ENCODE data around the gene TMEM209. TPM values are rescaled to one million over a fixed set of nuclear protein-coding genes. Genes with fewer than 3 reads are reported as not detected.
"Not testable (repeated sequence)": the region's sequence is repeated elsewhere in the genome, so short reads cannot be mapped to it uniquely, and the experiment has no call there.

Gene TMEM209
- 10 to 100 TPM; 15.1 to 22.3 (median 20.5) TPM for polyA plus RNA-seq (ENCODE audit: insufficient read depth in 1 of 5, insufficient read length in 5 of 5, low replicate concordance in 1 of 5)
- long read RNA-seq, donor 1, transcript TMEM209-201 (15 exons, 3,545 nt), result major isoform, 7 of 7 reads
- long read RNA-seq, donor 1, partial matches to known transcripts, result 0 of 7 reads
- long read RNA-seq, donor 1, other reads (novel, unspliced or antisense), result 0 of 7 reads
- long read RNA-seq, donor 2, result 0 reads
- long read RNA-seq, donor 3, partial matches to known transcripts, result 0 of 1 reads
- long read RNA-seq, donor 3, other reads (novel, unspliced or antisense), result 0 of 1 reads
- long read RNA-seq, donor 4, result 0 reads
- long read RNA-seq, donor 5, result 0 reads
- long read RNA-seq, donor 6, transcript TMEM209-201 (15 exons, 3,545 nt), result major isoform, 5 of 5 reads
- long read RNA-seq, donor 6, partial matches to known transcripts, result 0 of 5 reads
- long read RNA-seq, donor 6, other reads (novel, unspliced or antisense), result 0 of 5 reads
- long read RNA-seq, donor 7, transcript TMEM209-201 (15 exons, 3,545 nt), result major isoform, 5 of 5 reads
- long read RNA-seq, donor 7, partial matches to known transcripts, result 0 of 5 reads
- long read RNA-seq, donor 7, other reads (novel, unspliced or antisense), result 0 of 5 reads
- long read RNA-seq, donor 8, result 0 reads

- DNase-seq, result peak; percentile 96 to 98
These were observed at the start of gene TMEM209 for GRCh38 chr7:130205084-130205947. Gene TMEM209, minus strand, starts transcription at chr7:130205406. Its CDS starts 31 bp downstream, at chr7:130205375.

GRCh38 chr7:130254555-130254954, 49.3 kb upstream of the TMEM209 start:
- no peak for DNase-seq

- not testable (repeated sequence) for DNase-seq
These were observed 44.4 kb upstream of the TMEM209 start for GRCh38 chr7:130249626-130250025.

- DNase-seq, result not testable (repeated sequence)
These were observed 43.6 kb upstream of the TMEM209 start for GRCh38 chr7:130248842-130249241.

DNA sequence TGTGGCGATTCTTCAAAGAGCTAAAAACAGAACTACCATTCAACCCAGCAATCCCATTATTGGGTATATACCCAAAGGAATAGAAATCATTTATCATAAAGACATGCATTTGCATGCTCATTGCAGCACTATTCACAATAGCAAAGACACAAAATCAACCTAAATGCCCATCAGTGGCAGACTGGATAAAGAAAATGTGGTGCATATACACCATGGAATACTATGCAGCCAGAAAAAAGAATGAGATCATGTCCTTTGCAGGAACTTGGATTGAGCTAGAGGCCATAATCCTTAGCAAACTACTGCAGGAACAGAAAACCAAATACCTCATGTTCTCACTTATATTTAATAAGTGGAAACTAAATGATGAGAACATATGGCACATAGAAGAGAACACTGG, 41.3 kb upstream of the TMEM209 start:
- not testable (repeated sequence) for DNase-seq

DNA sequence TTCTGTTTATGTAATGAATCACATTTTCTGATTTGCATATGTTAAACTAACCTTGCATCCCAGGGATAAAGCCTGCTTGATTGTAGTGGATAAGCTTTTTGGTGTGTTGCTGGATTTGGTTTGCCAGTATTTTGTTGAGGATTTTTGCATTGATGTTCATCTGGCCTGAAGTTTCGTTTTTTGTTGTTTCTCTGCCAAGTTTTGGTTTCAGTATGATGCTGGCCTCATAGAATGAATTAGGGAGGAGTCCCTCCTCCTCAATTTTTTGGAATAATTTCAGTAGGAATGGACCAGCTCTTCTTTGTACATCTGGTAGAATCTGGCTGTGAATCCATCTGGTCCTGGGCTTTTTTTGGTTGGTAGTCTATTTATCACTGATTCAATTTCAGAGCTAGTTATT, 38.3 kb upstream of the TMEM209 start:
- peak; percentile 20 to 23 for DNase-seq

DNA sequence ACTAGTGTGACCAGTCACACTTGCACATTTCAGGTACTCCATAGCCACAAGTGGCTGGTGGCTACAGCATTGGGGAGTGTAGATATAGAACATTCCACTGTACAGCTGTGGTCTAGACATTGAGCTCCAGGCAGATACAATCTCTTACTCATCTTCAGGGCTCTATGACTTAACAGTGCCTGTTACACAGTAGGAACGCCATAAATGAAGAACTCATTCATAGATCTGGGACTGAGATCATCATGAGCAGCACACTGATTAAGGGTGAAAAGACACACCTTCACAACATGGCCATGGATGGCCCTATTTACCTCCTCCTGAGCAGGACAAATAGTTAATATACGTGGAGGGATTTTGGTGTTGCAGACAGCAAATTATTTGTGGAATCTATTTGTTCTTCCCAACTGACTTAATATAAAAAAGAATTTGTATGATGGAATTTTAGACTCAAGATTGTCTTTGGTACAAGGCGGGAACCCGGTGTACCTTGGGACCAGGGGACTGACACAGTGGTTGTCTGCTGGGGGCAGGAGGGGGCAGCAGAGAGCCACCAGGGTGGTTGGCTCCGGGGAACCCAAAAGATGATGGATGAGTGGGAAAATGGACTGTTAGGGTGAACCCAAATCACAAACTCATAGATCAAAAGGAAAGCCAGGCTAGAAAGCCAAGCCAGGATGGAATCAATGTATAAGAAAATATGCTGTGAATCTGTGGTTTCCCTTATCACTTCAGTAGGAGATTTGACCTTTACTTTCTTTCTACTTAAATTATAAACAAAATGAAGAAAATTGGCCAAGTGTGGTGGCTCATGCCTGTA, 37.2 kb upstream of the TMEM209 start:
- no peak for DNase-seq

GRCh38 chr7:130240240-130240639, 35.0 kb upstream of the TMEM209 start:
- DNase-seq, result no peak

- DNase-seq, result not testable (repeated sequence)
These were observed 31.2 kb upstream of the TMEM209 start for GRCh38 chr7:130236361-130236760.

GRCh38 chr7:130234078-130234477, 28.9 kb upstream of the TMEM209 start:
- DNase-seq, result no peak

- no peak for DNase-seq
These were observed 27.0 kb upstream of the TMEM209 start for GRCh38 chr7:130232209-130232608.

GRCh38 chr7:130231792-130232191, 26.6 kb upstream of the TMEM209 start:
- DNase-seq, result no peak

- not testable (repeated sequence) for DNase-seq
These were observed 24.8 kb upstream of the TMEM209 start for GRCh38 chr7:130229981-130230380.

GRCh38 chr7:130228840-130229502, 23.8 kb upstream of the TMEM209 start:
- no peak for DNase-seq

DNA sequence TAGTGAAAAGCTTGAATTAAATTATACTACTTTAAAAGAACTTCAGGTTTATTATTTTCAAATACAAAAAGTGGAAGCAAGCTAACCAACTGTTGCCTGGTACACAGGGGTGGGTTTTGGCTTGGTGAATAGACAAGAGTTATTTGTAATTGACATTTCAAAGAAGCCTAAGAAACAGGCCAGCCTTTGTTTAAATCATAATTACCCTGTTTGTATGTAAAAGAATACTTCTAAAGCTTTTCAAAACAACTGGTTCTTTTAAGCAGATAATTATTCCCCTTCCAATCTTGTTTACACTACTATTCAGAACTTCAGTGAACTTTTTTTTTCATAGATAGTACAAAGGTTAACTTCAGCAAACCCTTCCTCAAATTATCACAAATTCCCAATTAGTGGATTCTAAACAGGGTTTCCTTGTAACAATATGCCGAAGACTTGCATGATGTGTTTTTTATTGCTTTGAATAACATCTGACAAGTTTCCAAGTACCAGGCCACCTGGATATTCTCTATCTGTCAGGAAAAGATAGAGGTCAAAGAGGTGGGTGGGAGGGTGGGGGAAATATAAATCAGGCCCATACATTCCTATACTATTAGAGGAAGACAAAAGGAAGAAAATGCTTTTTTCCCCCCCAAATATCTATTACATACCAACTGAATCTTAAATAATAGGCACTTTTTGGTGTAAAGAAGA, 22.8 kb upstream of the TMEM209 start:
- no peak for DNase-seq

DNA sequence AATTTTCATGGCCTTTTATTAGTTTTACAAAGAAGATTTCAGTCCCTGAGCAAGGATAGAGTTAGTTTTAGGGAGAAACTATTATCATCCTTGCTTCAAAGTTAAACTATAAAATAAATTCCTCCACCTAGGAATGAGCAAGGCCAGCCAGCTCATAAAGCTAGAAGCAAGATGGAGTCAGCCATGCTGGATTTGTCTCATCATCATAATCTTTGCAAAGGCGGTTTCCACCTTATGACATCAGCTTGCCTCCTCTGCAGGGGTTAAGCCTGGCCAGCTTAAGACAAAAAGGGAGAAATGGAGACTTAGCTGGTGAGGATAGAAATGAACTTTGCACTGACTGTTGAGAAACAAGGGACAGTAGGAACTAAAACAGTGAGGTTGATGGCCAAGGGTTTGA, 21.1 kb upstream of the TMEM209 start:
- DNase-seq, result no peak

GRCh38 chr7:130224923-130225322, 19.7 kb upstream of the TMEM209 start:
- not testable (repeated sequence) for DNase-seq

- DNase-seq, result no peak
These were observed 19.0 kb upstream of the TMEM209 start for GRCh38 chr7:130224210-130224609.

- no peak for DNase-seq
These were observed 18.4 kb upstream of the TMEM209 start for GRCh38 chr7:130223646-130224045.

DNA sequence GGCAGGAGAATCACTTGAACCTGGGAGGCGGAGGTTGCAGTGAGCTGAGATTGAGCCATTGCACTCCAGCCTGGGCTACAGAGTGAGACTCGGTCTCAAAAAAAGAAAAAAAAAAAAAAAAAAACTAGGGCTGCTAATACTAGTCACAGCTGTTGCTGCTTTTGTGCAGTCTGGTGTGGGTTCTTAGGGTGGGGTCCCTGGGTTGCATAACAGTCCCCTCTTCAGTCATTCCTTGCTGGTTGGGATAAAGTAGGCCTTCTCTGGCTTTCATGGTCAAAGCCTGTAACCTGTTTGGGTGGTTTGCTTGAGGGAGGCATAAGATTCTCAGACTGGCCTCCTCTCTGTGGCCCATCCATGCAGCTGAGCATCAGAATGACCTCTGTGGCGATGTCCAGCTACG, 16.5 kb upstream of the TMEM209 start:
- no peak for DNase-seq
